A375 (cell line): ENCODE data around the gene ARL13B. TPM values are rescaled to one million over a fixed set of nuclear protein-coding genes. Genes with fewer than 3 reads are reported as not detected.

ENCODE experiments used
- small RNA-seq: library from RNA; depleted of rRNA; stranded (forward); fragments of <200 nt; gene quantifications from one replicate; pipeline ENCODE3, GENCODE V24; 2014
- total RNA-seq: library from RNA; depleted of rRNA; stranded (reverse); fragments of >200 nt; shearing (Covaris generic); gene quantifications from 2 replicates; pipeline ENCODE4 v1.2.3, GENCODE V29; 2014; rRNA removed

The ARL13B gene
- total RNA-seq, result 19.5 and 22.5 TPM in 2 replicates

GRCh38 chr3:93979850-93980676, at the start of gene ARL13B:
Gene ARL13B, plus strand, starts transcription at chr3:93980155. Its CDS starts 269 bp downstream, at chr3:93980424.

GRCh38 chr3:93973131-93974126, 6.5 kb upstream of the ARL13B start, which contains the start of gene PROS1:
Gene PROS1, minus strand, starts transcription at chr3:93973896. Its CDS starts 147 bp downstream, at chr3:93973749.

GRCh38 chr3:94028093-94028837, 48.3 kb downstream of the ARL13B start, which contains the start of gene STX19:
Gene STX19, minus strand, starts transcription at chr3:94028597. Its CDS starts 13,328 bp downstream, at chr3:94015269.

GRCh38 chr3:94062513-94063404, 82.8 kb downstream of the ARL13B start, which contains the start of the genes DHFR2 and NSUN3:
Gene DHFR2, minus strand, starts transcription at chr3:94062916. Its CDS starts 1,405 bp downstream, at chr3:94061511.
Gene NSUN3, plus strand, starts transcription at chr3:94063061. Its CDS starts 66 bp downstream, at chr3:94063127.

Small RNAs within 50 kb of the gene (small RNA-seq; reads per million reads assigned to genes)
- gene RF00019 (not detected), gene RNU6-511P (not detected)

Other genes with a start within 250 kb of the ARL13B start
- 6.0 and 6.6 TPM in 2 replicates for gene PROS1, start 6.3 kb upstream of the ARL13B start, total RNA-seq
- 0.30 TPM in 1 of 2 replicates, not detected in the other for gene STX19, start 48.4 kb downstream of the ARL13B start, total RNA-seq
- 3.8 and 6.0 TPM in 2 replicates for gene DHFR2, start 82.8 kb downstream of the ARL13B start, total RNA-seq
- gene NSUN3, start 82.9 kb downstream of the ARL13B start, total RNA-seq, result 10.0 and 15.3 TPM in 2 replicates